Activated CD4-positive, alpha-beta T cell treated with anti-CD3 and anti-CD28 coated beads for 4 hours (primary cell): ENCODE results near the gene RAET1L.
"Not testable (repeated sequence)": the region's sequence is repeated elsewhere in the genome, so short reads cannot be mapped to it uniquely, and the experiment has no call there.

Source experiments
- DNase-seq, 2 donors: peaks; one replicate each; pipeline ENCODE4 v3.0.0-alpha.2; 2020

RAET1L gene

DNA sequence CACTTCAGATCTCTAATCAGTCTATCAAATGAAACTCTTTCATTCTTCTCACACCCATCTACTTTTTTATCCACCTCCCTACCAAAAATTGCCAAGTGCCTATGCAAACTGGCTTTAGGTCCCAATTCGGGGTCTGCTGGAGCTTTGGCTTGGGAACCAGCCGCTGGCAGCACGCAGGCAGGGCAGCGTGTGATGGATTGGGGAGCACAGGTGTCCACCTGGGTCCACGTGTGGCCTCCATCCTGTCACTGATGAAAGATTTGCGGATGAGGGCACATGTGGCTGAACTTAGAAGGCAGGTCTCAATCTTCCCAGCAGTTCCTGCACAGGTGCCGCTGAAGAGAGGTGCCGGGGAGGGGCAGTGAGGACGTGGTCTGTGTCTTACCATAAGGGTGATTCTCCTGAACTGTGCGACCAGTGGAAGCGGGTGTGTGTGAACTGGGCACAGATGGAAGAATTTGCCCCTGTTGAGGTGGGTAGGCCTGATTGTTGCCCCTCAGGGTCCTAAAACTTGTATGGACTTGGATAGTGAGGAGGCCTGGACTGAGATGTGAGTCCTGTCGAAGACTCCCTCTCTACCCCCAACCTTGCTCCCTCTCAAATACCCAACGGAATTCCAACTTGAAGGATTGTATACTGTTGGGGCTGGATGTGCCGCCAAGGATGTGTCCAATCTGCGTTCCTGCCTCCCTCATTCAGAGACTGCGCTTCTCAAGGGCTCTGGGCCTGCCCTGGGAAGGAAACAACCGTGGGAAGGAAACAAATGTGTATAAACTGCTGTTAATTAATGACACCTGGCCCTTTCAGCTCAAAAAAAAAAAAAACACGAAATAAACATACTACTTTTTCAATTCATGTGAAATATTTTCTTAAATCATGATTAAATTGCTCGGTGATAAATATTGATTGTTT is 18.4 kb upstream of the RAET1L start:
- no peak for DNase-seq

DNA sequence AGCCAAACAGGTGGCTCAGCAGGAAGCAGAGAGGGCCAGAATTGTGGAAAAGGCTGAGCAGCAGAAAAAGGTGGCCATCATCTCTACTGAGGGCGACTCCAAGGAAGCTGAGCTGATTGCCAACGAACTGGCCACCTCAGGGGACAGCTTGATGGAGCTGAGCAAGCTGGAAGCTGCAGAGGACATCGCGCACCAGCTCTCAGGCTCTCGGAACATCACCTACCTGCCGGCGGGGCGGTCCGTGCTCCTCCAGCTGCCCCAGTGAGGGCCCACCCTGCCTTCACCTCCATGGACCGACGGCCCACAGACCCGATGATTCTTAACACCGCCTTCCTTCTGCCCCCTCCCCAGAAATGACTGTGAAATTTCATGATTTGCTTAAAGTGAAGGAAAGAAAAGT is 17.8 kb upstream of the RAET1L start:
- no peak for DNase-seq

DNA sequence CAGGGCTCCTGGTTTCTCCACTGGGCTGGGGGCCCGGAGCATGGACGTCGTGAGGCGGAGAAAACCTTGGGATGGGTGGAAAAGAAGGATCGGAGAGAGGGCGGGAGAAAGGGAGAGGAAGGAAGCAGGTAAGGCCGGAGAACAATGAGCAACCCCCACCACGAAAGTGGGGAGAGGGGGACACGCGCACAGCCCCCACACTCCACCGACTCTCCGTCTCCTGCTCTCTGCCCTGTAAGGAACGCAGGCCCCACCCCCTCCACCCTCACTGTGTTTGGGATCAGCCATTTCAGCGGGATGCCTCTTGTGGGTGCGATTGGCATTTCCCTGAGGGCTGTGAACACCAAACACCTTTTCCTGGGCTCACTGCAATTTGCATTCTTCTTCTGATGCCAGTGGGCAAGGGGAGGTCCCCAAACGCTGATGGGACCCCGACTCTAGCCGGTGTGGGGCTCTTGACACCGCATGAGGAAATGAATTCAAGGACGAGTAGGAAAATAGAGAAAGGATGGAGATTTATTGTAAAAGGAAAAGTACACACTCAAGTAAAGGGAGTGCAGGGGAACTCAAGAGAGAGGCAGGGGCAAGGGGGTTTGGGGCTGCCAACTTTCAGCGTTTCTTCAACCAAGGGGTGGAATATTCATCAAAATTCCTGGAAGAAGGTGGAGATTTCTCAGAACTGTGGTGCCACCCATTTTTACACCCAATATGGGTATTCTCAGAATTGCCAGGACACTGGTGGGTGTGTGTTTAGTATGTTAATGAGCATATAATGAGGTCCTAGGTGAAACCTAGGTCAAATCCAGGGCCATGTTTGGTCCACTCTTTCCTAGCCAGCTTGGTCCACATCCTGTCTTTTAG is 13.1 kb upstream of the RAET1L start:
- DNase-seq = no peak

DNA sequence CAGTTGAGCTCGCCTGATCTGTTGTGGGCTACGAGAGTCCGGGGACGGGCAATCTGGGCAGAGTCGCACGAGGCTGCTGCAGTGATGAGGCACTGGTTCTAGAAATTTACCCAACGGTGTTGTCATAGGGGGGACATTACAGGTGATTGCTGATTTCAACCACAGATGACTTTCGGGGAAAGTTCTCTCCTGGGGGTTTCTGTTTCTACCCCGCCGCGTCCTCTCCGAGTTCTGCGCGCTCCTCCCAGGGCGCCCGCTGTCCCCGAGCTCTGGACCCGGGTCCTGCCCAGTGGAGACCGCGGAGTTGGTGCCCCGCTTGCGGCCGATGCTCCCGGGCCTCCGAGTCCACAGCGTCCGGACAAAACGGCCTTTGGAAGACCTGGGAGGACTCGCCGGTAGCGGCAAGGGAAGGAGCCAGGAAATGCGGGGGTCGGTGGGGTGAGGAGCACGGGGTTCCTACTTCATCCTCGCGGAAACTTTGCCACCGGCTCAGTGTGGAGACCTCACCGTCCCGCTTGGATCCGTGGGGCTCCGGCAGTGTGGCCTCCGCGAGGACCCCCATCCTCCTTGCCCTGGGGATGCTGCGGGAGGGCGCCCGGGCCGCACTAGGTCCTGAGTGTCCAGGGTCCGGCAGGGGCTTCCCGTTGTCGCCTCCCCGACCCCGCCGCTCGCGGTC is 12.3 kb upstream of the RAET1L start:
- DNase-seq = no peak

DNA sequence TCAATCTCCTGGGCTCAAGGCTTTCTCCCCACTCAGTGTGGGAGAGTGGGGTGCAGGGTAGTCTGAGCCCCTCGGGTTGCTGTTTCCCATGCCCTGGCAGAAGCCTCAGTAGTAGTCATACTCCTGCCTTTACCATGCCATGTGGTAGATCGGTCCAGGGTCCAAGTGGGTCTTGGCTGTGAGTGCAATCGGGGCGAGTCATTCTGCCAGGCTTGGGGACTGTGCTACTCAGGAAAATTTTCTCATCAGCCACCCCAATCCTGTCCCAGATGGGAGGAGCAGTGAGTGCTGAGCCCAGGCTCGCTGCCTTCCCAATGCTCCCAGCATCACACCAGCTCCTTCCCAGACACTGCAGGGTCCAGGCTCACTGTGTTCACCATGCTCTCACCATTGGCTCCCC is 10.7 kb upstream of the RAET1L start:
- no peak for DNase-seq

DNA sequence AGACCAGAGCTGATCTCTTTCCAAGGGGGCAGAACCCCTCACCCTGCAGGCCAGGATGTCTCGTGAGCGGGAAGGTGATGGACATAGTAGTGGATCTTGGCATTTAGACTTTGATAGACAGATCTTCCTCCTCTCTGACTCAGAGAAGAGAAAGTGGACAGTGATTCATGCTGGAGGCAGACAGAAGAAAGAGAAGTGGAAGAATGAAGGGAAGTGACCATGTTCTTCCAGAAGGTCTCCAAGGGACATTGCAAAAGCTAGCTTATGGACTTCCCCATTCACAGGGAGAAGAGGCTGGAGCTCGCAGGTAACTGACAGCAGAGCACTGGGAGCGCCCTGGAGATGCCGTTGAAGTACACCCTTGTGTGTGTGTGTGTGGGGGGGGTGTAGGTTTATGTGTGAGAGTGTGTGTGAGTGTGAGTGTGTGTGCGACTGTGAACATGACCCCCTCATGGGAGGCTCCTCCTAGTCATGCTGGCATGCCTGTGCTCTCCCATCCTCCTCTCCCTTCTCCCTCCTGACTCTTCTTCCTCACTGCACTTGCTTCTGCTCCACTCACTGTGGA is 8.0 kb upstream of the RAET1L start:
- no peak for DNase-seq

DNA sequence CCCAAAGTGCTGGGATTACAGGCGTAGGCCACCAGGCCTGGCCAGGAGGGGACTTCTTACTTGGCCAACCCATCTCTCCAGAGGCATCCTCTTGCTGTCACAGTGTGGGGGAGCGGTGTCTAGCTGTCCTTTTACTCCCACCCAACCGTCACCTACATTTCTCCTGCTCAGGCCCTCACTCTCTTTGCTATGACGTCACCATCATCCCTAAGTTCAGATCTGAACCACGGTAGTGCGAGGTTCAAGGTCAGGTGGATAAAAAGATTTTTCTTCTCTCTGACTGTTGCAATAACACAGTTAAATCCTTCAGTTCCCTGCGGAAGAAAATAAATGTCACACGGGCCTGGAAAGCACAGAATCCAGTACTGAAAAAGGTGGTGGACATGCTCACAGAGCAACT is 7.3 kb upstream of the RAET1L start:
- no peak for DNase-seq

DNA sequence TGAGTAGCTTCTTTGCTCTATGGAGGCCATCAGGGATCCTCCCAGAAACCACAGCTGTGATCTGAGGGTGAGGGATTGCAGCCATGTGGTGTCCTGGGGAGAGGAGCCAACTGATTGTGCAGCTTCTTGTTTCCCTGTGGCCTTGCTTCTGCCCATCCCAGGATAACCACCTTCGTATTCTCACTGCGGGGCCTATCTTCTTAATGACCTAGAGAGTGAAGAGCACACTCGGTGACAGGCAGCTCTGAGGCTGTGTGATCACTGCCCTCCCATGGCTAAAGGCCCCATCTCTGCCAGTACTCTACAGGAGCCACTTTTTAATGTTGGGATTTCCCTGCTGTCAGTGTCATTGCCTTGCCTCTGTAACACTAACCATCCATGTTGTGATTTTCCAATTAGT is 5.3 kb upstream of the RAET1L start:
- DNase-seq = no peak

DNA sequence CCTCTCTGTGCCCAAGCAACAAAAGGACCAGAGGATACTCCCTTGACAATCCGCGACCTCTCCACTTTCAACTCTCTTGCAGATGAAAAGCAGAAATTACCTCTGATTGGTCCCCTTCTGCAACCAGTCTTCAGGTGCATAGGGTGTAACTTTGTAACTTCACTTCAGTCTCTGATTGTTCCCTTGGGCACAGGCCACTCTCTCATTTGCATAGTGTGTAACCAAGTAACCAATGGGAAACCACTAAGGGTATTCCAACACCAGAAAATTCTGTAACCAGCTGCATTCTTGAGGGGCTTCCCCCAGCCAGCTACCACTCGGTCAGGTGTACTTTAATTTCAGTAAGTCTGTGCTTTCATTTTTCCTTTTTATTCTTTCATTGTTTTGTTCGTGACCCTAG is 4.4 kb upstream of the RAET1L start:
- DNase-seq = no peak

DNA sequence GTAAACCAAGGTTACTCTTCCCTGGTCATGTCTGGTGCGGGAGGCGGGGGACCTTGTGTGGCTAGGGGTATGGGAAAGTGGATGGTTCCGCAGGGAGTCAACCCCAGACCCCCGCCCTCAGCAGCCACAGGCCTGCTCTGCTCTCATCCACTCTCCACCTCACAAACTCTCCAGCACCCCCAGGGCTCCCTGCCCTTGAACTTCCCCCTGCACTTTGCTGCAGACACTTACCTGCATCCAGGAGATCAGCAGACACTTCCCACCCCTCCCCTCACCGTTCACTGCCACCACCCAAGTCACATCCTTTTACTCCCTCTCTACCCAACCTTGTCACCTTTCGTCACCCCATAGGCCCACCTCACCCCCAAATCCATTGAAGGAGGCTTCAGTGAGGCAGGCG is 3.9 kb upstream of the RAET1L start:
- no peak for DNase-seq

DNA sequence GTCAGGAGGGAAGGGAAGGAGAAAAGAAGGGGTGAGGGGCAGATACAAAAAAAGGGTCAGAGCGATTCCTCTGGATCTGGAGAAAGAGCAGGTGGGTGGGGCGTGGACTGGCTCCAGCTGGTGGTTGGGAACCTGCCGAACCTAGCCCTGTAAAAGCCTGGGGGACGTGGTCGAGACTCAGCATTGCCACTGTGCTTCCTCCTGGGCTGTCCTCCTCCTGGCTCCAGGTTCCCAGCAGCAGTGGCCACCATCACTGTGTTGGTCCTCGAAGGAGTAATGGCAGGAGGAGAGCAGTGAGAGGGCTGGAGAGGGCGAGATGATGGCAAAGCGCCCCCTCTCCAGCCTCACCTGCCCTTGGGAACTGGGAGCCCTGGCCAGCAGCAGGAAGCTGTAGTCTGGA is 3.5 kb upstream of the RAET1L start:
- no peak for DNase-seq

DNA sequence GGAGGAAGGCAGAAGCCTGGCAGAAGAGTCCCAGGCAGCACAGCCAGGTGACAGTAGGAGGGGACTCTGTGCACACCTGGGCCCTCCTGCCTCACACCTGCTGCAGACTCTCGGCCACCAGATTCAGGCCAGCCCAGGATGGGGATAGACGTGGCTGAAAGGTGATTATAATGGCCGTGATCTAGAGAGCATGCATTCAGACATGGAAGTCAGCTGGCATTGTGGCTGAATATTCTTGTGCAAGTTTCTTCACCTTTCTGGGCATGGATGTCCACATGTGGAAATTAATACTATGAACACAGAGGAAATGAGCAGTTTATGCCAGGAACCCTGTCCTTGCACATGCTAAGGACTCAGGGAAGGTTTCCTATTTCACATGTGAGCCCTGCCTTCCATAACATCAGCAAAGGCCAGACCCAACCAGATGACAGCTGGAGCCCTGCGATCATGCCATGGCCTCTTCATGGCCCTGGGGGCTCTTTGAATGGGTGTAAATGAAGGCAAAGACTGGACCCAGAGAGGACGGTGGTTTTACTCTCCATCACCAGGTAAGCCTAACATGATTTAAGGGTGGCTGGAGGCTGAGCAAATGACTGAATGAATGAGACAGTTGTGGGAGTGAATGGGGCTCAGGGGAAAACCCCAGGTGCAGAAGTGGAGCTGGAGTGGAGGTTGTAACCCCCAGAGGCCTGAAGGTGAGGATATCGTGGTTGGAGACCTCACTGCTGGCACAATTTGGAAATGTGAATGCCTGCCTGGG is 2.7 kb upstream of the RAET1L start:
- DNase-seq = no peak

DNA sequence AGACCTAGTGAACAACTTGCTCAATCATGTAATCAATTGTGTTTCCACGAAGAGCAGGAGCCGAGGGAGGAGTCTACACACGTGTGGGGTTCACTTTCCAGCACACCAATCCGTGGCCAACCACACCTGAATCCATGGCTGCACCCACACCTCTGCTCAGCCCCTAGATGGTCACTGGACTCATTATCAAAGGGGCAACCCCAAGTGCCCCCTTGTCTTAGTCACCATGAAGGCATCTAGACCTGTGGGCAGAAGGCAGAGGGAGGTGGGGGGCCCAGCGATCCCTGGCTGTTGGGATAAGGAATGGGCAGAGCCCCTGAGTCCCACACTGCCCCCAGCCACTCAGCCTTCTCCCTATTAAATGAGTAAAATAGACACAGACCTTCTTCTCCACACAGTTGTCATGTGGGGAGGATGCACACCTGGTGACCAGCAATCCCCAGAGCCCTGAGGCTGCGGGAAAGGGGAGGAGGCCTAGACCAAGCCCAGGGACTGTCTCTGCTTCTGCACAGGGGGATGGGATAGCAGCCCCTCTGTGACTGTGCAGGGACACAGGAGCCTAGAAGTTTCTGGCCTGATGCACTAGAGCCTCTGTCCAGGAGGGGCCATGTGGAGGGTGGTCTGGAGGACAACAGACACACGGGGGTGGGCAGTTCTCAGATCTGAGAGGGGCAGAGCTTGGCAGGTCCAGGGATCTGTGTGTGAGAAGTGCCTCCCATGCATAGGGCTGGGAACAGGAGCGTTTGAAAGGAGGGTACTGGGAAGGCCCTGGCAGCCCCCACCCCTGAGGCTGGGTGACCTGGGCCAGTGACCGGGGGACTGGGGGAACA is 1.9 kb upstream of the RAET1L start:
- no peak for DNase-seq

DNA sequence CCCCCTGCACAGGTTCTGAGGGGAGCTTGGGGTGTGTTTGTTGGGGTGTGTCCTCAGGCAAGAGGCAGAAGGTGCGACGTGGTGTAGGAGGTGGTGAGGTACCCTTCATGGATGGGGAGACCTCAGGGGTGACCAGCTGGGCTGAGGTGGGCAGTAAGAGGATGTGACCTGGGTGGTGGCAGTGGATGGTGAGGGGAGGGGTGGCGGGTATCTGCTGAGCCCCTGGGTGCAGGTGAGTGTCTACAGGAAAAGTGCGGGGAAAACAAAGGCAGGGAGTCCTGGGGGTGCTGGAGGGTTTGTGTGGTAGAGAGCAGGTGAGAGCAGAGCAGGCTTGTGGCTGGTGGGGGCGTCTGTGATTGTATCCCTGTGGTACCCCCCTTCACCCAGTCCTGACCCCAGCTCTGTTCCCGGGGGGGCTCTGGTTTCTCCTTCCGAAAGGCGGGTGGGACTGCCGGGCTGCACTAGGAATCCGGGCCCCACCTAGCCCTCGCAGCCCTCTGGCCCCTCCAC is 631 bp downstream of the RAET1L start:
- DNase-seq = no peak

DNA sequence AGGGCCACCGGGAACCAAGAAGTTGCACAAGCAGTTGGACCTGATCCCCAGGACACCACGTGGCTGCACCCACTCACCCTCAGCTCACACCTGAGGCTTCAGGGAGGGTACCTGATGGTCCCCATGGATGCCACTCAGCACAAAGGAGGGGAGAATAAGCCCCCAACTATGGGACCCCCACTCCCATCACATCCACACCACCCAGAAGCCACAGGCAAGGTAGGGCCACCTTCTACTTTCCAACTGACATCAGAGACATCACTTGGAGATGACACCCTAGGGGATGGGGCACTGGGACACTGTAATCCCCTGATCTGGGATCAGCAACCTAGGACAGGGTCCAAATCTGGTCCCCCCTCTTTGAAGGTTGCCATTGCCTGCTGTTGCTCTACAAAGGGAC is 1.3 kb downstream of the RAET1L start:
- not testable (repeated sequence) for DNase-seq

DNA sequence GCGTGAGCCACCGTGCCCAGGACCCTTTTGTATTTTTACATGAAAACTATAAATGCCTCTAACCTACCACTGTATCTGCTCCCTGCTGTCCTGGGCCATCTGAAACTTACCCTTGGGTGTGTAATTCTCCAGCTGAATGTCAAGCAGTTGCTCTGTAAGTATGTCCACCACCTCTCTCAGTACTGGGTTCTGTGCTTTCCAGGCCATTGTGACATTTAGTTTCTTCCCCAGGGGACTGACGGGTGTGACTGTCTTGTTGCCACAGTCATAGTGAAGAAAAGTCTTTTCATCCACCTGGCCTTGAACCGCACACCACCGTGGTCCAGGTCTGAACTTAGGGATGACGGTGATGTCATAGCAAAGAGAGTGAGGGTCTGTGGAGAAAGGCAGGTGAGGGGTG is 3.5 kb downstream of the RAET1L start:
- DNase-seq = not testable (repeated sequence)

DNA sequence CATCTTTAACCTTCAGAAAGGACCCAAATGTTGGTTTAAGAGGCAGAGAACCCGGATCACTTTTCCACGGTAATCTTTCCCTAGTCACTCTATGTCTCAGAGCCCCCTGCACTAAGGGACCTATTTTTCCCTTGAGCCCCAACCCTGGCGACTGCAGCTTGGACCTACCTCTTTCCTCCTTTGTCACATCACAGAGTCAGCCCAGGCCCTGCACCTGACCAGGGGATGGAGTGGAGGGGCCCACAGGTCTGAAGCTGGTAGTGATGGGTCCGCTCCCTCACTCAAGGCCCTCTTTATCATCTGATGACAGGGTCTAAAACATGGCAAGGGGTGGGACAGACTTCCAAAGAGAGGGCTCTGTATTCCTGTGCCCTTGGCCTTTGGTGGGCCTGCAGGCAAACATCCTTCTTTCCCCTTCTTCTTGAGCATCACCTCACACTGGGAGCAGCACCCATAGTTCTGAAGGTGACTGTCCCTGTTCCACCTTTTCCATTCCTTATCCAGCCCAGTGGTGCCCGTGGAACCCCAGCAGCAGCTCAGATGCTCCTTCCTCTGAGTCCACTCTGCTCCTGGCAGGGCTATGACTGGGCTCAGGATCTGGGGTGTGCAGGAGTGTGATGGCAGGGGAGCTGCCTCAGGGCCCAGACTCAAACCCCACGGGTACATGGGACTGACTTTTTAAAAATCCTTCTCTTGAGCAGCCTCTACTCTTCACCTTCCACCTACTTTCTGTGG is 6.3 kb downstream of the RAET1L start:
- no peak for DNase-seq

DNA sequence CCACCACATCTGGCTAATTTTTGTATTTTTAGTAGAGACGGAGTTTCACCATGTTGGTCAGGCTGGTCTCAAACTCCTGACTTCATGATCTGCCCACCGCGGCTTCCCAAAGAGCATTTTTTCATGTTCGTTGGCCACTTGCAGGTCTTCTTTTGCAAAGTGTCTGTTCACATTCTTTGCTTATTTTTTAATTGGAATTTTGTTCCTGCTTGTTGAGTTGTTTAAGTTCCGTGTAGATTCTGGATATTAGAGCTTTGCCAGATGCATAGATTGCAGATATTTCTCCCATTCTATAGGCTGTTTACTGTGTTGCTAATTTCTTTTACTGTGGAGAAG is 8.2 kb downstream of the RAET1L start:
- DNase-seq = not testable (repeated sequence)

DNA sequence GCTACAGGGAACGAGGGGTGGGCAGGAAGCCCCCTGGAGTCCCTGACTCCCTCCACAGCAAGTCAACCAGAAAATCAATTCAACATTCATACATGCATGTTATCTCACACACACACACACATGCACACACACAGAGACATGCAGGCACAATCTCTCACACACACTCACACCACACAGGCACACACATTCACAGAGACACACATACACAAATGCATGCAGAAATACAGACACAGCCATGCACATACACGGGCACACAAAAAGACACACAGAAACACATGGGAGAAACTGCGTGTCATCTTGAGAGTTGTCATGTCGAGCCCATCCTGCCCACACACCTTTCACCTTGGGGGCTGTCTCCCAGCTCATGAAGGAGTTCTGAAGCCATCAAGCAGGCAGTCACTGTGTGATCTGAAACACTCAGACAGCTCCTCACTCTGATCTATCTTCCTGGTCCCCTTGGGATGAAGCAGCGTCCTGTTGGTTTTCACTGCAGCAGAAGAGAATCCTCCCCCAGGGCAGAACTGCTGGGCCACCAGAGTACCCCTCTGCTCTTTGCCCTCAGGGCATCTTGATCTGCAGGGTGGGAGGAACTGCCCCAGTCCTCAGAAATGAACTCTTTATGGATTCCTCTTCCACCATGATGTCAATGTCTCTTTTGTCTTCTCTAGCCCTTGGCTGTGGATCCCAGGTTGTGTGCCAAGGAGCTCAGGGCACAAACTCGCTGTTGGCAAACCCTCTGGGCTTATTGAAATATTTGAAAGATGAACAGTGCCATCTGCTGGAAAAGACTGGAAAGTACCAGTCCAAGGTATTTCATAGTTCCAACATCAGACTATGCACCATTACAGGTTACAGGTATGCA is 8.8 kb downstream of the RAET1L start:
- peak; percentile 60 to 68 for DNase-seq
